HG03571 (cell line): ENCODE measurements around the gene VAV2.
"Not testable (repeated sequence)": the region's sequence is repeated elsewhere in the genome, so short reads cannot be mapped to it uniquely, and the experiment has no call there.

ENCODE experiments used
- ATAC-seq: cut with Tn5 transposase; IDR thresholded peaks from one replicate; pipeline ENCODE4 v1.9.1; 2021; ENCODE audit not compliant: unreplicated experiment

Gene VAV2

GRCh38 chr9:133775951-133776905, 215.9 kb downstream of the VAV2 start:
- no peak for ATAC-seq

GRCh38 chr9:133775291-133775690, 216.8 kb downstream of the VAV2 start:
- ATAC-seq = no peak

- no peak for ATAC-seq
Measured at GRCh38 chr9:133774799-133775198, 217.3 kb downstream of the VAV2 start.

GRCh38 chr9:133773889-133774655, 218.1 kb downstream of the VAV2 start:
- no peak for ATAC-seq

- no peak for ATAC-seq
Measured at GRCh38 chr9:133772581-133772980, 219.5 kb downstream of the VAV2 start.

GRCh38 chr9:133771486-133772482, 220.3 kb downstream of the VAV2 start:
- ATAC-seq = no peak

- no peak for ATAC-seq
Measured at GRCh38 chr9:133770076-133770777, 221.9 kb downstream of the VAV2 start.

GRCh38 chr9:133769511-133770075, 222.5 kb downstream of the VAV2 start:
- ATAC-seq = no peak

GRCh38 chr9:133768859-133769510, 223.1 kb downstream of the VAV2 start:
- no peak for ATAC-seq

GRCh38 chr9:133768371-133768858, 223.7 kb downstream of the VAV2 start:
- no peak for ATAC-seq

GRCh38 chr9:133767625-133768024, 224.5 kb downstream of the VAV2 start:
- ATAC-seq = no peak

- no peak for ATAC-seq
Measured at GRCh38 chr9:133767008-133767407, 225.1 kb downstream of the VAV2 start.

- ATAC-seq = not testable (repeated sequence)
Measured at GRCh38 chr9:133766234-133766633, 225.9 kb downstream of the VAV2 start.

- no peak for ATAC-seq
Measured at GRCh38 chr9:133763272-133764183, 228.6 kb downstream of the VAV2 start.

GRCh38 chr9:133762488-133763271, 229.4 kb downstream of the VAV2 start:
- no peak for ATAC-seq

GRCh38 chr9:133761641-133762248, 230.4 kb downstream of the VAV2 start:
- no peak for ATAC-seq
